ENCODE results near the gene PHLDB1. TPM values are rescaled to one million over a fixed set of nuclear protein-coding genes. Genes with fewer than 3 reads are reported as not detected.
A peak's percentile ranks its signal among the peaks of the same experiment; 100 is the strongest.

Gene PHLDB1
- total RNA-seq, 4 donors from 2014 or later: 6.7 to 29.8 (median 21.2) TPM

DNA sequence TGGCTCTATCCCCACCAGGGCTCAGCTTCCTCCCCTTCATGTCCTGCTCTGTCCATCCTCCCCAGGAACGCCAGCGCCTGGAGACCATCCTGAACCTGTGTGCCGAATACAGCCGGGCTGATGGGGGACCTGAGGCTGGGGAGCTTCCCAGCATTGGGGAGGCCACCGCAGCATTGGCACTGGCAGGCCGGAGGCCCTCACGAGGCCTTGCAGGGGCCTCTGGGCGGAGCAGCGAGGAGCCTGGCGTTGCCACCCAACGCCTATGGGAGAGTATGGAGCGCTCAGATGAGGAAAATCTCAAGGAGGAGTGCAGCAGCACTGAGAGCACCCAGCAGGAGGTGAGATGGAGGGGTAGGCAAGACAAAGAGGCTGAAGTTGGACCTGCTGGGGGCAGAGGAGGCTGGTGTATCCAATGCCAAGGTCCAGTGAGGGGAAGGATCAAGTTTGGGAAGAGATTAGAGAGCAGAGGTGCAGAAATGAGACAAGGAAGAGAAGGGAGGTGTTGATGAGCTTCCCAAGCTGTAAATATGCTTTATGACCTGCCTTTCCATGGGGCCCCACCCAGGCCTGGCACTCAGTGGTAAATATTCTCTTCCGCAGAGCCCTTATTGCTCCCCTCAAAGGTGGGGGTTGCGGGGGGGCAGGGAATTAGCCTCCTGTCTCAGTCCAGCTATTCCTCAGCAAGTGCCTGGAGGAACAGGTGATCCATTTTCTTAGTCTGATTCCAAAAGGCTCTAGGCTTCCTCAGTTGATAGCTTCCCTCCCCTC lies 23.9 kb downstream of the PHLDB1 start:
- H3K9me3 ChIP-seq: no peaks in the 10 kb centered on the region
- intact Hi-C loops (cut with DNase I): no loop called here
- H3K27me3 ChIP-seq: no peaks in the 10 kb centered on the region
- 68 to 96% methylated on average over 4 of the region's 14 CpGs for WGBS, 2 donors
- H3K4me1 ChIP-seq: peaks cover 14 to 84% (median 39%) of the 10 kb centered on the region in 3 donors
- peaks cover 0 to 62% (median 10%) of the 10 kb centered on the region in 3 donors for H3K36me3 ChIP-seq
- H3K4me3 ChIP-seq: no peak overlapping the region
- no peak for DNase-seq
- no peak for TF ChIP-seq POLR2A (IDR thresholded peaks at IDR 0.05)
- TF ChIP-seq, protein P1, sequence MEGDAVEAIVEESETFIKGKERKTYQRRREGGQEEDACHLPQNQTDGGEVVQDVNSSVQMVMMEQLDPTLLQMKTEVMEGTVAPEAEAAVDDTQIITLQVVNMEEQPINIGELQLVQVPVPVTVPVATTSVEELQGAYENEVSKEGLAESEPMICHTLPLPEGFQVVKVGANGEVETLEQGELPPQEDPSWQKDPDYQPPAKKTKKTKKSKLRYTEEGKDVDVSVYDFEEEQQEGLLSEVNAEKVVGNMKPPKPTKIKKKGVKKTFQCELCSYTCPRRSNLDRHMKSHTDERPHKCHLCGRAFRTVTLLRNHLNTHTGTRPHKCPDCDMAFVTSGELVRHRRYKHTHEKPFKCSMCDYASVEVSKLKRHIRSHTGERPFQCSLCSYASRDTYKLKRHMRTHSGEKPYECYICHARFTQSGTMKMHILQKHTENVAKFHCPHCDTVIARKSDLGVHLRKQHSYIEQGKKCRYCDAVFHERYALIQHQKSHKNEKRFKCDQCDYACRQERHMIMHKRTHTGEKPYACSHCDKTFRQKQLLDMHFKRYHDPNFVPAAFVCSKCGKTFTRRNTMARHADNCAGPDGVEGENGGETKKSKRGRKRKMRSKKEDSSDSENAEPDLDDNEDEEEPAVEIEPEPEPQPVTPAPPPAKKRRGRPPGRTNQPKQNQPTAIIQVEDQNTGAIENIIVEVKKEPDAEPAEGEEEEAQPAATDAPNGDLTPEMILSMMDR (IDR thresholded peaks at IDR 0.05): no peak
- peak overlapping the region in 1 of 4 donors; percentile 28 for H3K27ac ChIP-seq

DNA sequence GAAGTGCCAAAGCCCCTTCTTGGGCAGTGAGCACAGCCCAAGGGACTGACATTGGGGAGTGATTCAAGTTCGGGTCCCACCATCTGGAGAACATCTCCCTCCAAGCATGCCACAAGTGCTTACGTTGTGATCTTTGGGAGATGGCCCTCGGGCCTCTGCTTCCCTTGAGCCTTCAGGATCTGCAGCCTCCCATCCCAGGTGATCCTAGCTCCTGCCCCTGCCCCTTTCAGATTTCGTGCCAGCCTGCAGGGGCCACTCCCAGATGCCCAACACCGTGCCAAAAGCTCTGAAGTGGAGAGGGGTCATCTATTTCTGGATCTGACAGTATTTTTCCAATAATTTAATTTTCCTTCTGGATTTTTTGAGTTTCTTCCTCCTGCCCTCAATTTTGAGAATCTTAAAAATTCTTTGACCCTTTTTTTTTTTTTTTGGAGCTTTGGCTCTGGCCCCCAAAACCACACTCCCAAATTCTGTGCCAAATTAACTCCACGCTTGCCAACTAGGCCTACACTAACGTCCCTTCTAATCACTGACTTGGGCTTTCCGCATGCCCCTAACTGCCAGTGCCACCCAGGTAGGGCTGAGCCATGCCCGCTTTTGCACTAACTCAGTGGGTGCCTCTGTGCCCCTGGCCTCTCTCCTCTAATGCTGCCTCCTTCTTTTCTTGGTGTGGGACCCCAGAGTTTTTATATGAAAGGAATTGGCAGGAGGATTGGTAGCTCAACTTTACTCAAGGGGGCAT lies 25.3 kb downstream of the PHLDB1 start:
- Histone ChIP-seq H3K9me3 (no peaks in the 10 kb centered on the region), H3K27me3 (no peaks in the 10 kb centered on the region), H3K4me3 (no peak overlapping the region), H3K36me3 (peaks cover 0 to 62% (median 5%) of the 10 kb centered on the region in 3 donors), H3K27ac (peak overlapping the region in 2 of 4 donors; percentile 82), H3K4me1 (peaks cover 14 to 92% (median 39%) of the 10 kb centered on the region in 3 donors)
- 74 to 80% methylated on average over 7 to 9 of the region's 9 CpGs for WGBS, 2 donors
- TF ChIP-seq, protein P1 (IDR thresholded peaks at IDR 0.05): no peak
- TF ChIP-seq POLR2A (IDR thresholded peaks at IDR 0.05): no peak
- no peak for DNase-seq
- intact Hi-C loops (cut with DNase I): no loop called here

DNA sequence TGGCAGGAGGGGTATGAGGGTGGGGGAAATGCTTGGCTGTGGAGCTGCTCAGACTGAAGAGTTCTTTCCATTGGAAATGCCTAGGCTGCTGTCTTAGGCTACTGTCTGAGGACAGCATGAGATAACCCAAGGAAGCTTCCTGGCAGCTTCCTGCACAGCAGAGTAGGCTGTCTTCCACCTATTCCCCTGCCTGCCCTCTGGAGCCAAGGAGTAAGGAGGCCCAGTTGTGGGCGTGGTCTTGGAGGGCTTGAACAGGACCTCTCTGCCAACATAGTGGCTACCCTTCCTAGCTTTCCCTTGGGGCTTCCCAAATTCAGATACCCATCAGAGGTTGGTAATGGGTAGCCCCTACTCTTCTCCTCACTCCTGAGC lies 25.9 kb downstream of the PHLDB1 start:
- DNase-seq: no peak
- no peaks in the 10 kb centered on the region for H3K9me3 ChIP-seq
- WGBS, 2 donors: no CpG with 5 or more reads among the region's 1 CpG
- H3K4me3 ChIP-seq: no peak overlapping the region
- H3K36me3 ChIP-seq: peaks cover 0 to 61% (median 2%) of the 10 kb centered on the region in 3 donors
- TF ChIP-seq, protein P1 (IDR thresholded peaks at IDR 0.05): no peak
- TF ChIP-seq POLR2A (IDR thresholded peaks at IDR 0.05): no peak
- peaks cover 14 to 89% (median 39%) of the 10 kb centered on the region in 3 donors for H3K4me1 ChIP-seq
- peak overlapping the region in 2 of 4 donors; percentile 82 for H3K27ac ChIP-seq
- no peaks in the 10 kb centered on the region for H3K27me3 ChIP-seq
- intact Hi-C loops (cut with DNase I): no loop called here

DNA sequence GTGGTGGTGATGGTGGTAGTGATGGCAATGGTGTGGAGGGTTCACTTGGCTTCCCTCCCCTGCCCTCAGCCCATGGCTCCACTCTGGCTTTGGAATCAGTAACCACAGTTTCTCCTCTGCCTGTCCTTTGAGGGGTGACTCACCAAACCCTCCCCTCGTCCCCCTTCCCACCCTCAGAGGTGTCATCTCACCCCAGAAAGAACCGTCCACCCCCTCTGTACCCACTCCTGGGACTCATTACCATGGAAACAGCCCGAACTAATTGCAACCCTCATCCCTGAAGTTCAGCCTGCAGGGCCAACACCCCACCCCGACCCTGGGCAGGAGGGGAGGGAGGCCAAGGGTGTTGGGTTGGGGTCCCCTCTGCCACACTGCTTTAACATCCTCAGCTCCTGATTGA lies 26.6 kb downstream of the PHLDB1 start:
- Histone ChIP-seq H3K4me1 (peaks cover 14 to 82% (median 38%) of the 10 kb centered on the region in 3 donors), H3K4me3 (peak overlapping the region in 2 of 4 donors; percentile 36 to 60), H3K9me3 (no peaks in the 10 kb centered on the region), H3K36me3 (peaks cover 0 to 60% (median 0%) of the 10 kb centered on the region in 3 donors), H3K27me3 (no peaks in the 10 kb centered on the region), H3K27ac (peak overlapping the region; percentile 41 to 82 (median 80))
- 29 to 43% methylated on average over 2 to 3 of the region's 4 CpGs for WGBS, 2 donors
- TF ChIP-seq, protein P1 (IDR thresholded peaks at IDR 0.05): no peak
- no peak for TF ChIP-seq POLR2A (IDR thresholded peaks at IDR 0.05)
- DNase-seq: no peak
- intact Hi-C loops (cut with DNase I): no loop called here

All from esophagus squamous epithelium (tissue), 5 donors.